H1 (cell line): Measurements from ENCODE around the gene PLEKHA4.

ENCODE experiments used
- BCL11A ChIP-seq, 2 experiments: IDR thresholded peaks; one replicate each; pipeline ENCODE4 v1.6.1; 2011; ENCODE audit warnings: low read depth in 2 of 2, low read length in 2 of 2, mild to moderate bottlenecking in 2 of 2
- CEBPB ChIP-seq: IDR thresholded peaks from 2 replicates; pipeline ENCODE4 v1.6.1; 2012; ENCODE audit warnings: low read depth, low read length
- CREB1 ChIP-seq: IDR thresholded peaks from 2 replicates; pipeline ENCODE4 v1.6.1; 2012; ENCODE audit warnings: inconsistent platforms
- EP300 ChIP-seq, 2 experiments: IDR thresholded peaks; 1 replicate in 1 of 2; 2 replicates in 1 of 2; pipeline ENCODE4 v1.6.1; 2011 to 2012; ENCODE audit warnings: low read depth in 2 of 2, low read length in 2 of 2, mild to moderate bottlenecking in 2 of 2, borderline replicate concordance in 1 of 2, inconsistent platforms in 1 of 2, moderate library complexity in 1 of 2
- GTF2F1 ChIP-seq: IDR thresholded peaks from 2 replicates; pipeline ENCODE4 v1.6.1; 2012; ENCODE audit warnings: low read depth, low read length, improper control_type of control experiment, borderline replicate concordance
- HDAC2 ChIP-seq, 2 experiments: fragments of 300-600 bp in 1 of 2; sonication (generic) in 1 of 2; IDR thresholded peaks; 2 replicates each; pipeline ENCODE4 v1.6.1; 2011 to 2012; ENCODE audit warnings: low read depth in 2 of 2, low read length in 2 of 2, mild to moderate bottlenecking in 2 of 2, moderate library complexity in 2 of 2, borderline replicate concordance in 1 of 2, inconsistent platforms in 1 of 2
- MAX ChIP-seq: IDR thresholded peaks from 2 replicates; pipeline ENCODE4 v1.6.1; 2012; ENCODE audit warnings: inconsistent platforms
- NRF1 ChIP-seq: IDR thresholded peaks from 2 replicates; pipeline ENCODE4 v1.6.1; 2011; ENCODE audit warnings: mild to moderate bottlenecking, low read depth, low read length, improper control_type of control experiment
- SUZ12 ChIP-seq: fragments of 200-600 bp; sonication (generic); IDR thresholded peaks from 2 replicates; pipeline ENCODE4 v1.6.1; 2012; ENCODE audit warnings: mild to moderate bottlenecking, inconsistent platforms, low read length, moderate library complexity, mixed read lengths
- TBP ChIP-seq: IDR thresholded peaks from 2 replicates; pipeline ENCODE4 v1.6.1; 2011; ENCODE audit warnings: low read depth, low read length, improper control_type of control experiment
- TEAD4 ChIP-seq: IDR thresholded peaks from 2 replicates; pipeline ENCODE4 v1.6.1; 2012; ENCODE audit warnings: low read depth, low read length, inconsistent platforms, mixed read lengths
- YY1 ChIP-seq: IDR thresholded peaks from 2 replicates; pipeline ENCODE4 v1.6.1; 2011; ENCODE audit warnings: low read depth, mild to moderate bottlenecking, low read length
- TF ChIP-seq, protein P1 (sequence below): IDR thresholded peaks from 2 replicates; pipeline ENCODE4 v1.6.1; 2011; ENCODE audit warnings: low read length, improper control_type of control experiment
- TF ChIP-seq, protein P2 (sequence below), 3 experiments: IDR thresholded peaks; 1 replicate in 2 of 3; 2 replicates in 1 of 3; pipeline versions ENCODE4 v1.5.1 to v1.6.1; 2011; ENCODE audit warnings: low read length in 3 of 3, mild to moderate bottlenecking in 3 of 3, inconsistent platforms in 2 of 3, low read depth in 1 of 3, moderate library complexity in 1 of 3; ENCODE audit not compliant: insufficient read depth in 1 of 3; ENCODE audit errors: control extremely low read depth in 1 of 3

DNA sequence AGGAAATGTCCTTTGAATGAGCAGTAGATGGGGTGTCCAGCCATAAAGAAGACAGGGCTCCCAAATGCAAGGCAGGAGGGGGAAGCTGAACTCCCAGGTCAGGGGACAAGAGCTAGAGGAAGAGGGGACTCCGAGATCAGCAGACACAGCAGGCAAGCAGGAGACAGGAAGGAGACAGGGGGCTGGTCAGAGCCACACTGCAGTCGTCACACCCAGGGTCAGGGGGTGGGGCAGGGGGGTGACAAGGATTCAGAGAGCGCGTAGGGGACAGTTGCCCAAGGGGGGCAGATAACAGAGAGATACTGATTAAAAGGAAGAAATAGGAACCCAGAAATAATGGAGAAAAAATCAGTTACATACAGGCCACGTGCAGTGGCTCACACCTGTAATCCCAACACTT lies 35.4 kb downstream of the PLEKHA4 start:
- TF ChIP-seq EP300 (IDR thresholded peaks at IDR 0.05; ENCODE audit: borderline replicate concordance in 1 of 2, low read depth in 2 of 2, low read length in 2 of 2) (no peak), YY1 (no peak), TEAD4 (no peak), MAX (no peak), HDAC2 (IDR thresholded peaks at IDR 0.05; ENCODE audit: borderline replicate concordance in 1 of 2, low read depth in 2 of 2, low read length in 2 of 2) (no peak), NRF1 (no peak), BCL11A (IDR thresholded peaks at IDR 0.05; ENCODE audit: low read depth in 2 of 2, low read length in 2 of 2) (no peak), SUZ12 (no peak), CEBPB (no peak), TBP (no peak), GTF2F1 (no peak), CREB1 (no peak)
- TF ChIP-seq, protein P1, sequence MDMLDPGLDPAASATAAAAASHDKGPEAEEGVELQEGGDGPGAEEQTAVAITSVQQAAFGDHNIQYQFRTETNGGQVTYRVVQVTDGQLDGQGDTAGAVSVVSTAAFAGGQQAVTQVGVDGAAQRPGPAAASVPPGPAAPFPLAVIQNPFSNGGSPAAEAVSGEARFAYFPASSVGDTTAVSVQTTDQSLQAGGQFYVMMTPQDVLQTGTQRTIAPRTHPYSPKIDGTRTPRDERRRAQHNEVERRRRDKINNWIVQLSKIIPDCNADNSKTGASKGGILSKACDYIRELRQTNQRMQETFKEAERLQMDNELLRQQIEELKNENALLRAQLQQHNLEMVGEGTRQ, result no peak
- TF ChIP-seq, protein P2, sequence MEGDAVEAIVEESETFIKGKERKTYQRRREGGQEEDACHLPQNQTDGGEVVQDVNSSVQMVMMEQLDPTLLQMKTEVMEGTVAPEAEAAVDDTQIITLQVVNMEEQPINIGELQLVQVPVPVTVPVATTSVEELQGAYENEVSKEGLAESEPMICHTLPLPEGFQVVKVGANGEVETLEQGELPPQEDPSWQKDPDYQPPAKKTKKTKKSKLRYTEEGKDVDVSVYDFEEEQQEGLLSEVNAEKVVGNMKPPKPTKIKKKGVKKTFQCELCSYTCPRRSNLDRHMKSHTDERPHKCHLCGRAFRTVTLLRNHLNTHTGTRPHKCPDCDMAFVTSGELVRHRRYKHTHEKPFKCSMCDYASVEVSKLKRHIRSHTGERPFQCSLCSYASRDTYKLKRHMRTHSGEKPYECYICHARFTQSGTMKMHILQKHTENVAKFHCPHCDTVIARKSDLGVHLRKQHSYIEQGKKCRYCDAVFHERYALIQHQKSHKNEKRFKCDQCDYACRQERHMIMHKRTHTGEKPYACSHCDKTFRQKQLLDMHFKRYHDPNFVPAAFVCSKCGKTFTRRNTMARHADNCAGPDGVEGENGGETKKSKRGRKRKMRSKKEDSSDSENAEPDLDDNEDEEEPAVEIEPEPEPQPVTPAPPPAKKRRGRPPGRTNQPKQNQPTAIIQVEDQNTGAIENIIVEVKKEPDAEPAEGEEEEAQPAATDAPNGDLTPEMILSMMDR (IDR thresholded peaks at IDR 0.05; ENCODE audit: control extremely low read depth in 1 of 3, insufficient read depth in 1 of 3, low read depth in 1 of 3, low read length in 3 of 3), result no peak
